AG04450 (cell line): ENCODE measurements around the gene LRRC34. TPM values are rescaled to one million over a fixed set of nuclear protein-coding genes. Genes with fewer than 3 reads are reported as not detected.

ENCODE experiments used
- CTCF ChIA-PET: fragments of 300-600, 350-600 bp; formaldehyde crosslinking; extraction: SDS; loops from one replicate; lab custom pipeline; 2022; ENCODE audit warnings: antibody characterized with exemption, inconsistent platforms; lab: Charles Lee
- POLR2A ChIA-PET: fragments of 350-600 bp; formaldehyde crosslinking; extraction: SDS; loops from one replicate; lab custom pipeline; 2021; ENCODE audit warnings: antibody characterized with exemption, inconsistent platforms; lab: Yijun Ruan, JAX
- DNase-seq: peaks from one replicate; pipeline ENCODE4 v3.0.0-alpha.2; 2011; ENCODE audit warnings: low read depth, low spot score
- H3K27ac ChIP-seq: one replicate; pipeline ENCODE4 v1.5.1; 2012; ENCODE audit warnings: low read depth, low read length, control low read depth
- H3K27me3 ChIP-seq: one replicate; pipeline ENCODE4 v1.6.0; 2012; ENCODE audit warnings: low read length; ENCODE audit not compliant: control insufficient read depth, insufficient read depth
- H3K4me3 ChIP-seq: 2 replicates; pipeline ENCODE4 v1.5.1; 2011; ENCODE audit warnings: mild to moderate bottlenecking, low read depth, low read length, control low read depth
- H3K9me3 ChIP-seq: 2 replicates; pipeline ENCODE4 v1.5.1; 2012; ENCODE audit warnings: low read length; ENCODE audit not compliant: control insufficient read depth, insufficient read depth
- CTCF ChIP-seq: IDR thresholded peaks from 2 replicates; pipeline ENCODE4 v1.5.1; 2011; ENCODE audit warnings: low read depth, low read length, control low read depth, inconsistent platforms
- polyA plus RNA-seq: library from polyadenylated mRNA; depleted of rRNA; stranded (reverse); fragments of >200 nt; gene quantifications from 2 replicates; pipeline ENCODE4 v1.2.3, GENCODE V29; 2011

Gene LRRC34
- polyA plus RNA-seq, 1 experiment: 2.3 TPM

GRCh38 chr3:169815590-169816150, 3.0 kb upstream of the LRRC34 start:
- Histone ChIP-seq H3K9me3 (no peaks in the 10 kb centered on the region; the same call in 1 of the 2 replicates), H3K27me3 (no peaks in the 10 kb centered on the region), H3K27ac (no peak overlapping the region), H3K4me3 (no peak overlapping the region)
- TF ChIP-seq CTCF: no peak
- ChIA-PET CTCF (no interaction called here), POLR2A (no interaction called here)
- no peak for DNase-seq

GRCh38 chr3:169813757-169814517, 1.2 kb upstream of the LRRC34 start:
- ChIA-PET POLR2A (no interaction called here), CTCF (no interaction called here)
- Histone ChIP-seq H3K9me3 (no peaks in the 10 kb centered on the region; the same call in 1 of the 2 replicates), H3K27me3 (no peaks in the 10 kb centered on the region), H3K27ac (no peak overlapping the region), H3K4me3 (no peak overlapping the region)
- no peak for DNase-seq
- no peak for TF ChIP-seq CTCF

DNA sequence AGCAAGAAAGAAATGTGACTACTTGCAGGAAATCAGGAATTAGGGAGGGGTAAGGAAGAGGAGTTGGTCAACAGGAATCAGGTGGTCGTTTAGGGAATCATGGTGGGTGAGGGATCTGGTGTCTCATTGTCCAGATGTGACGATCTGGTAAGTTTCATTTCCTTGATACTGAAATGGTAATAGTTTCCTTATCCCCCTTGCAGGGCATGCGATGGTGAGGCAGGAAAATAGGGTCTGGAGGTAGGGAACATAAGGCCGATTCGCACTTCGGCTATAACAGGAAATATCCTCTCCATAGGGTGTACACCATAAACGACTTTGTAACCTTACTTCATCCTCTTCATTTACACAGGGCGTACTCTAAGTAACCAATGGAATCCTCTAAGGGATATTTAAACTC, 574 bp upstream of the LRRC34 start:
- Histone ChIP-seq H3K9me3 (no peaks in the 10 kb centered on the region; the same call in 1 of the 2 replicates), H3K27ac (no peak overlapping the region), H3K27me3 (no peaks in the 10 kb centered on the region), H3K4me3 (no peak overlapping the region)
- no peak for DNase-seq
- ChIA-PET POLR2A (interaction anchor here (1.0 to 1.3 kb wide), 2 partner anchors 44 to 154 kb away, joined by 4 to 6 read pairs; partner anchors contain the start of genes ACTRT3 and SEC62), CTCF (no interaction called here)
- TF ChIP-seq CTCF: no peak

DNA sequence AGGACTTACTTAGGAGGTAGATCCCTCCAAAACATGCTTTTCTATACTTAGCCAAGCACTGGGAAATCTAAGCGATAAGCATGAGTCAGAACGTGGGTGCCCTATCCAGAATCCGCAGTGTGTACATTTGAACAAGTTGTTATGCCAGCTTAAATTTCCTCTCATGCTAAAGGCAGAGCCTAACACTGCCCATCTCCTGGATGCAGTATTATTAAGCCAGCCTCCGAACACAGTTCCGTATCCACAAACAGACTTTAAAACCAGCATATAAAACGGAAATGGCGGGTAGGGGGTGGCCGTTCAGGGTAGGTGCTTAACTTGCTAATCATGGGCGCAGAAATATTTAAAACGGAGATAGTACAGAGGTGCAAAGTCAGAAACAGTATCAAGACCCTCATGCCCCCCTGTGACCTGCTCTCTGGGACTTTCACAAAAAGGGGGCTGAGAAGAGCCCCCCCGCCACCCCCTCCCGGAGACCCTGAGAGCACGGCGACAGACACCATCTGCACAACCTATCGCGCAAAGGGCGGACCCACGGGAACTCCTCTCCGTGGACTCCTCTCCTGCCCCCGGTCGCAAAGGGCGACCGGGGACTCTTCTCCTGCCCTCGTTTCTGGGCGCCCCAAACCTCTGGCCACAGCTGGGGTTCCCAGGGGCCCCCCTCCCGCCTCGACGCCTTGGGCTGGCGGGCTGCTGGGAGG, 923 bp downstream of the LRRC34 start:
- H3K4me3 ChIP-seq: peak overlapping the region; percentile 60
- peak; percentile 62 for DNase-seq
- no peak for TF ChIP-seq CTCF
- POLR2A ChIA-PET: interaction anchor here (0.5 to 1.4 kb wide), 5 partner anchors 38 to 180 kb away, joined by 3 to 7 read pairs (median 4); partner anchors contain the start of genes ACTRT3 and SEC62
- no peaks in the 10 kb centered on the region for H3K27me3 ChIP-seq
- H3K9me3 ChIP-seq: no peaks in the 10 kb centered on the region; the same call in 1 of the 2 replicates
- CTCF ChIA-PET: interaction anchor here (0.5 kb wide), 1 partner anchor 10 kb away, joined by 3 read pairs; no protein-coding TSS in a partner anchor
- peak overlapping the region; percentile 68 for H3K27ac ChIP-seq
